T-cell (primary cell): Measurements from ENCODE around the gene OR6J1. TPM values are rescaled to one million over a fixed set of nuclear protein-coding genes. Genes with fewer than 3 reads are reported as not detected.
A peak's percentile ranks its signal among the peaks of the same experiment; 100 is the strongest.

Experiments
- ATAC-seq, 4 experiments: fragments of 200-7000 bp in 3 of 4; fragments of 150-1000 bp in 1 of 4; cut with Tn5 transposase; replicated peaks in 1 of 4; 1 replicate in 3 of 4; 2 replicates in 1 of 4; pipeline ENCODE4 v1.10.0; 2021; ENCODE audit warnings: moderate library complexity in 3 of 4, mild to moderate bottlenecking in 2 of 4, moderate number of reproducible peaks in 1 of 4
- CTCF ChIA-PET, 2 donors: fragments of 300-600 bp; sonication (Branson Sonifier 250); formaldehyde crosslinking; loops; one replicate each; lab custom pipeline; 2022; ENCODE audit warnings: antibody characterized with exemption in 2 of 2; lab: Charles Lee
- POLR2A ChIA-PET, 2 donors: fragments of 300-600 bp; sonication (Branson Sonifier 250); formaldehyde crosslinking; loops; one replicate each; lab custom pipeline; 2022; ENCODE audit warnings: antibody characterized with exemption in 2 of 2; lab: Charles Lee
- DNase-seq, 35 experiments: peaks; one replicate each; pipeline versions ENCODE4 v3.0.0 to v3.0.0-alpha.2; 2013 to 2023
- H3K27ac ChIP-seq: one replicate; pipeline ENCODE4 v1.5.1; 2013; ENCODE audit warnings: low read length
- H3K27me3 ChIP-seq, 2 experiments: replicated peaks in 1 of 2; 1 replicate in 1 of 2; 2 replicates in 1 of 2; pipeline versions ENCODE4 v1.6.1 to v1.7.0; 2013; ENCODE audit warnings: low read length in 1 of 2, mixed read lengths in 1 of 2; ENCODE audit not compliant: control insufficient read depth in 2 of 2, insufficient read depth in 2 of 2; ENCODE audit errors: extremely low read depth in 1 of 2
- H3K36me3 ChIP-seq, 2 donors: 1 replicate in 1 of 2; 2 replicates in 1 of 2; pipeline versions ENCODE4 v1.6.1 to v1.7.0; 2013; ENCODE audit warnings: low read length in 1 of 2; ENCODE audit not compliant: control insufficient read depth in 2 of 2, insufficient read depth in 1 of 2; ENCODE audit errors: extremely low read depth in 1 of 2
- H3K4me1 ChIP-seq, 2 experiments: 1 replicate in 1 of 2; 2 replicates in 1 of 2; pipeline versions ENCODE4 v1.6.1 to v1.7.0; 2013; ENCODE audit warnings: low read length in 2 of 2, mixed read lengths in 1 of 2; ENCODE audit not compliant: insufficient read depth in 2 of 2, control insufficient read depth in 1 of 2; ENCODE audit errors: extremely low read depth in 1 of 2
- H3K4me3 ChIP-seq, 2 donors: 1 replicate in 1 of 2; 2 replicates in 1 of 2; pipeline versions ENCODE4 v1.5.1 to v1.7.0; 2013; ENCODE audit warnings: mild to moderate bottlenecking in 2 of 2, low read length in 1 of 2, moderate library complexity in 1 of 2; ENCODE audit not compliant: control insufficient read depth in 1 of 2; ENCODE audit errors: extremely low read depth in 1 of 2
- H3K9me3 ChIP-seq: 2 replicates; pipeline ENCODE4 v1.7.0; 2013
- H3K27ac Mint-ChIP-seq, 2 donors: one replicate each; pipeline ENCODE4 v1.8.0; 2020 to 2021; ENCODE audit warnings: mild to moderate bottlenecking in 2 of 2, mixed read lengths in 2 of 2
- H3K27me3 Mint-ChIP-seq, 2 donors: one replicate each; pipeline ENCODE4 v1.8.0; 2021 to 2022; ENCODE audit warnings: mixed read lengths in 2 of 2
- H3K36me3 Mint-ChIP-seq: one replicate; pipeline ENCODE4 v1.8.0; 2021; ENCODE audit warnings: mixed read lengths
- H3K4me1 Mint-ChIP-seq, 3 donors: one replicate each; pipeline ENCODE4 v1.8.0; 2020 to 2022; ENCODE audit warnings: mixed read lengths in 3 of 3, mild to moderate bottlenecking in 1 of 3
- H3K4me3 Mint-ChIP-seq, 3 donors: one replicate each; pipeline ENCODE4 v1.8.0; 2020 to 2022; ENCODE audit warnings: mild to moderate bottlenecking in 3 of 3, mixed read lengths in 3 of 3, moderate library complexity in 3 of 3
- H3K9me3 Mint-ChIP-seq, 3 donors: one replicate each; pipeline ENCODE4 v1.8.0; 2020 to 2022; ENCODE audit warnings: mixed read lengths in 3 of 3
- WGBS: methylation state at CpG from one replicate; pipeline ENCODE4 v1.1.5; 2013; ENCODE audit warnings: missing lambda C conversion rate; ENCODE audit not compliant: insufficient coverage; 5-methylcytosine and 5-hydroxymethylcytosine counted together
- total RNA-seq, 35 experiments: library from RNA in 6 of 35; stranded (reverse) in 6 of 35; fragments of 120-200 nt in 1 of 35; gene quantifications; one replicate each; pipeline versions ENCODE4 v1.2.1 to v1.2.4 and lab custom pipeline; 2013 to 2026

The OR6J1 gene
- total RNA-seq, 5 donors from 2014 or later (not counting 1 experiment from before 2014, with no cell fraction given) = not detected

GRCh38 chr14:22600027-22600426, 44.1 kb downstream of the OR6J1 start:
- Mint-ChIP-seq H3K9me3 (no peaks in the 10 kb centered on the region), H3K4me3 (peak overlapping the region in 2 of 3 donors; percentile 96 to 99), H3K27me3 (peaks cover 0 to 1% of the 10 kb centered on the region in 2 donors), H3K4me1 (peaks cover 32 to 38% (median 37%) of the 10 kb centered on the region in 3 donors), H3K27ac (no peak overlapping the region), H3K36me3 (peaks cover 37% of the 10 kb centered on the region)
- Histone ChIP-seq H3K9me3 (no peaks in the 10 kb centered on the region), H3K36me3 (peaks cover 8 to 31% of the 10 kb centered on the region in 2 donors), H3K4me3 (no peak overlapping the region), H3K27ac (no peak overlapping the region), H3K27me3 (peaks cover 0 to 5% of the 10 kb centered on the region in 2 experiments), H3K4me1 (peaks cover 3 to 17% of the 10 kb centered on the region in 2 experiments)
- POLR2A ChIA-PET = interaction anchor here (0.5 to 4.9 kb wide), 3 partner anchors 11 to 29 kb away, joined by 3 to 39 read pairs (median 4); partner anchors contain the start of gene DAD1 (in 1 of the 2)
- ATAC-seq (no peak), DNase-seq (no peak)
- CTCF ChIA-PET = interaction anchor here (0.5 to 2.0 kb wide), 4 partner anchors 10 to 733 kb away, joined by 3 to 11 read pairs (median 6); partner anchors contain the start of gene OXA1L (in 1 of the 2)

DNA sequence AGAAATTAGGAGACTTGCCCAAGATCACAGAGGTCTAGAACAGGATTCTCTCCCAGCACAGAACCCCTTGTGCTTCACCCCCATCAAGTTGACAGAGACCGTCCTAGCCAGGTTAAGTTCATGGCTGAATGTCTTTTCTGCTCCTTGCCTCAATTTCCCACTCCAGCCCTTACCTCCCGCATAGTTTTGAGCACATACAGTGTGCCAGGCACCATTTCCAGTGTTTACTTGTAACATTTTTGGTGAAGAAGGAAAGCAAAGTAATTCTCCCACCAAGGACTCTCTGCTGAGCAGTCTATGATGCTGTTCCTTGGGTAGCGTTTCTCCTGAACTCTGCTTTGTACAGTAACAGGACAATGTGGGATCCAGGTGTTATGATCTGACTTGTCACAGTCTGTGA, 44.8 kb downstream of the OR6J1 start:
- 100% methylated on average over 1 of the region's 3 CpGs for WGBS
- Histone ChIP-seq H3K36me3 (peaks cover 8 to 25% of the 10 kb centered on the region in 2 donors), H3K9me3 (no peaks in the 10 kb centered on the region), H3K4me3 (no peak overlapping the region), H3K27ac (no peak overlapping the region), H3K4me1 (peaks cover 3 to 17% of the 10 kb centered on the region in 2 experiments), H3K27me3 (peaks cover 0 to 5% of the 10 kb centered on the region in 2 experiments)
- Mint-ChIP-seq H3K27me3 (peaks cover 0 to 3% of the 10 kb centered on the region in 2 donors), H3K27ac (peak overlapping the region in 1 of 2 donors; percentile 93), H3K4me3 (peak overlapping the region; percentile 96 to 99 (median 97)), H3K36me3 (peaks cover 31% of the 10 kb centered on the region), H3K4me1 (peaks cover 32 to 38% (median 37%) of the 10 kb centered on the region in 3 donors), H3K9me3 (no peaks in the 10 kb centered on the region)
- no peak for ATAC-seq
- DNase-seq = no peak
- ChIA-PET POLR2A (interaction anchor here (0.5 to 4.9 kb wide), 5 partner anchors 11 to 722 kb away, joined by 3 to 39 read pairs (median 3); partner anchors contain the start of genes DAD1 (in 1 of the 2) and PABPN1 (in 1 of the 2)), CTCF (interaction anchor here (0.5 to 3.1 kb wide), 10 partner anchors 10 to 223 kb away, joined by 3 to 27 read pairs (median 4); partner anchors contain the start of genes DAD1 (in 1 of the 2) and OXA1L (in 1 of the 2))

DNA sequence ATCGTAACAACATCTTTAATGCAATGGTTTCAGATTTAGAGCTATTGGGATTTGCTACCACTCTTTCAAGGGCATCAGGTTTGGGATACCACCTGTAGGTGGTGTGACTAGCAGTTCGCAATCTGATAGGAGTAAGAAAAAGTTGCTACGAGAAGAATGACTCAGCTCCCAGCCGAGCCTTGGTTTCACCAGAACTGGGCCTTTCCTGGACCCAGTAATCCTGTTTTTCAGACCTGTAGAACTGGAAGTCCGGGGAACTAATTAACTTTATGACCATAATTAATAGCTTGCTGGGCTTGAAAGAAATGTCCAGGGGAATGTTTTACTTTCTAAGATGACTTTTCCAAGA, 45.3 kb downstream of the OR6J1 start:
- Mint-ChIP-seq H3K4me3 (peak overlapping the region; percentile 96 to 99 (median 97)), H3K27ac (peak overlapping the region; percentile 80 to 93), H3K36me3 (peaks cover 26% of the 10 kb centered on the region), H3K9me3 (no peaks in the 10 kb centered on the region), H3K4me1 (peaks cover 32 to 38% (median 37%) of the 10 kb centered on the region in 3 donors), H3K27me3 (peaks cover 0 to 3% of the 10 kb centered on the region in 2 donors)
- Histone ChIP-seq H3K4me1 (peaks cover 3 to 17% of the 10 kb centered on the region in 2 experiments), H3K27ac (no peak overlapping the region), H3K36me3 (peaks cover 8 to 23% of the 10 kb centered on the region in 2 donors), H3K27me3 (peaks cover 0 to 5% of the 10 kb centered on the region in 2 experiments), H3K9me3 (no peaks in the 10 kb centered on the region), H3K4me3 (peak overlapping the region; percentile 72 to 85)
- CTCF ChIA-PET = interaction anchor here (0.7 to 3.1 kb wide), 10 partner anchors 10 to 224 kb away, joined by 3 to 27 read pairs (median 4); partner anchors contain the start of genes DAD1 (in 1 of the 2) and OXA1L (in 1 of the 2)
- peak in 12 of 35 experiments; percentile 4 to 57 (median 14) for DNase-seq
- POLR2A ChIA-PET = interaction anchor here (0.6 to 4.9 kb wide), 4 partner anchors 10 to 722 kb away, joined by 3 to 39 read pairs (median 4); partner anchors contain the start of genes DAD1 (in 1 of the 2) and PABPN1 (in 1 of the 2)
- ATAC-seq = peak; percentile 57 to 68 (median 61)
- whole genome bisulfite sequencing = 0% methylated on average over 1 of the region's 5 CpGs

DNA sequence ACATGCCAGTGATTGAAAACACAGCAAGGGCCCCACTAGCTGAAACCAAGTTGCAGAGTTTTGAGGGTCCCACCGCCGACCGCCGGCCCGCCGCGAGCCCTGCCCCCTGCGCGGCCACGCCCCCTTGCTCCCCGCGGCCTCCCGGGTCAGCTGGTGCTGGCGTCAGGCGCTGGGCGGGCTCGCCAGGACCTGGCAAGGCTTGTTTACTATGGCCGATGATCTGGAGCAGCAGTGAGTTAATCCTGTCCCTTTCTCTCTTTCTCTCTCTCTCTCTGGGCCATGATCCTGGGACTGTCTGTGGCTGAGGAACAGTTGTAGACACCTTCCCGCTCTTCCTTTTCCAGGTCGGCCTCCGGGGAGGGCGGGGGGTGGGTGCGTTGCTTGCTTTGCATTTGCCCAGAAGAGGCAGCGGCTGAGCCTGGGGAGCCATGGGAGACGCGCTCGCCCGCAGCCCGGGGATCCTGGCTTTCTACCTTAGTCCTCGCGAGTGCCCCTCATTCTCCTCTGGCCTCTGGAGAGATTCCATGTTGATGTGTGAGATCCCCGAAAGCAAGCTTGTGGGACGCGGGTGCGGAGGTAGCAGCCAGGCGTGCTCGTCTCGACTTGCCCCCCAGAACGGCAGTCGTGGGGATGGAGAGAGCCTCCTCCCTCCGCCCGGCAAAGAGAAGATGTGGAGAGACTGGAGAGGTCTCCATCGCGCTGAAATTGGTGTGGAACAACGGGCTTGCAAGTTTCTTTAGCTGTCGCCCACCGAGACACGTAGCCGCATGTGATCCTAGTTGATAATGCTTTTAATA, 45.9 kb downstream of the OR6J1 start, which contains the start of gene ABHD4:
Gene ABHD4 (plus strand): TSS at position 202 of the 797 bp plus-strand sequence. CDS start 7 bp downstream, at position 209.
- peaks cover 21% of the 10 kb centered on the region for H3K36me3 Mint-ChIP-seq
- peaks cover 7 to 18% of the 10 kb centered on the region in 2 donors for H3K36me3 ChIP-seq
- peaks cover 0 to 3% of the 10 kb centered on the region in 2 donors for H3K27me3 Mint-ChIP-seq
- CTCF ChIA-PET = interaction anchor here (0.7 to 3.1 kb wide), 11 partner anchors 9 to 252 kb away, joined by 3 to 27 read pairs (median 3); partner anchors contain the start of genes DAD1 (in 1 of the 2) and OXA1L (in 1 of the 2)
- peaks cover 32 to 38% (median 37%) of the 10 kb centered on the region in 3 donors for H3K4me1 Mint-ChIP-seq
- peak within 1 kb of the TSS; percentile 72 to 85 for H3K4me3 ChIP-seq
- WGBS = under 1% methylated on average over 19 of the region's 49 CpGs
- POLR2A ChIA-PET = interaction anchor here (0.6 to 4.9 kb wide), 4 partner anchors 9 to 723 kb away, joined by 3 to 39 read pairs (median 4); partner anchors contain the start of genes DAD1 (in 1 of the 2) and PABPN1 (in 1 of the 2)
- H3K4me3 Mint-ChIP-seq = peak within 1 kb of the TSS; percentile 96 to 99 (median 97)
- H3K27me3 ChIP-seq = peaks cover 0 to 5% of the 10 kb centered on the region in 2 experiments
- H3K9me3 Mint-ChIP-seq = no peaks in the 10 kb centered on the region
- peak within 1 kb of the TSS; percentile 80 to 93 for H3K27ac Mint-ChIP-seq
- H3K9me3 ChIP-seq = no peaks in the 10 kb centered on the region
- H3K27ac ChIP-seq = peak within 1 kb of the TSS; percentile 17
- DNase-seq (peak in 30 of 35 experiments; percentile 12 to 71 (median 37)), ATAC-seq (peak; percentile 83 to 90 (median 89))
- H3K4me1 ChIP-seq = peaks cover 3 to 17% of the 10 kb centered on the region in 2 experiments

- POLR2A ChIA-PET = interaction anchor here in 1 of 2 donors (4.9 kb wide), 1 partner anchor 9 kb away, joined by 39 read pairs; the partner anchor contains the start of gene DAD1
Observed at GRCh38 chr14:22597771-22598098, 46.4 kb downstream of the OR6J1 start.

More at GRCh38 chr14:22597771-22598098, 46.4 kb downstream of the OR6J1 start:
- no peak for DNase-seq
- Mint-ChIP-seq H3K9me3 (no peaks in the 10 kb centered on the region), H3K4me3 (peak overlapping the region; percentile 96 to 99 (median 97)), H3K27ac (peak overlapping the region; percentile 60 to 93), H3K36me3 (peaks cover 15% of the 10 kb centered on the region), H3K4me1 (peaks cover 34 to 37% (median 37%) of the 10 kb centered on the region in 3 donors), H3K27me3 (peaks cover 0 to 8% of the 10 kb centered on the region in 2 donors)
- Histone ChIP-seq H3K9me3 (no peaks in the 10 kb centered on the region), H3K27me3 (peaks cover 0 to 8% of the 10 kb centered on the region in 2 experiments), H3K4me1 (peaks cover 3 to 17% of the 10 kb centered on the region in 2 experiments), H3K4me3 (peak overlapping the region; percentile 72 to 85), H3K36me3 (peaks cover 2 to 14% of the 10 kb centered on the region in 2 donors), H3K27ac (no peak overlapping the region)
- 4% methylated on average over 6 of the region's 9 CpGs for WGBS
- ATAC-seq = peak in 2 of 4 experiments; percentile 17 to 20
- CTCF ChIA-PET = interaction anchor here (0.5 to 3.1 kb wide), 4 partner anchors 9 to 253 kb away, joined by 3 to 27 read pairs (median 8); partner anchors contain the start of gene DAD1 (in 1 of the 2)
